Stimulated activated CD8-positive, alpha-beta memory T cell treated with anti-CD3 and anti-CD28 coated beads, Interleukin-4, amount 100 ng/mL, for 48 hours (primary cell): Measurements from ENCODE around the gene KDM5B.
A peak's percentile ranks its signal among the peaks of the same experiment; 100 is the strongest.

Experiments
- DNase-seq: peaks from one replicate; pipeline ENCODE4 v3.0.0-alpha.2; 2020

Gene KDM5B

DNA sequence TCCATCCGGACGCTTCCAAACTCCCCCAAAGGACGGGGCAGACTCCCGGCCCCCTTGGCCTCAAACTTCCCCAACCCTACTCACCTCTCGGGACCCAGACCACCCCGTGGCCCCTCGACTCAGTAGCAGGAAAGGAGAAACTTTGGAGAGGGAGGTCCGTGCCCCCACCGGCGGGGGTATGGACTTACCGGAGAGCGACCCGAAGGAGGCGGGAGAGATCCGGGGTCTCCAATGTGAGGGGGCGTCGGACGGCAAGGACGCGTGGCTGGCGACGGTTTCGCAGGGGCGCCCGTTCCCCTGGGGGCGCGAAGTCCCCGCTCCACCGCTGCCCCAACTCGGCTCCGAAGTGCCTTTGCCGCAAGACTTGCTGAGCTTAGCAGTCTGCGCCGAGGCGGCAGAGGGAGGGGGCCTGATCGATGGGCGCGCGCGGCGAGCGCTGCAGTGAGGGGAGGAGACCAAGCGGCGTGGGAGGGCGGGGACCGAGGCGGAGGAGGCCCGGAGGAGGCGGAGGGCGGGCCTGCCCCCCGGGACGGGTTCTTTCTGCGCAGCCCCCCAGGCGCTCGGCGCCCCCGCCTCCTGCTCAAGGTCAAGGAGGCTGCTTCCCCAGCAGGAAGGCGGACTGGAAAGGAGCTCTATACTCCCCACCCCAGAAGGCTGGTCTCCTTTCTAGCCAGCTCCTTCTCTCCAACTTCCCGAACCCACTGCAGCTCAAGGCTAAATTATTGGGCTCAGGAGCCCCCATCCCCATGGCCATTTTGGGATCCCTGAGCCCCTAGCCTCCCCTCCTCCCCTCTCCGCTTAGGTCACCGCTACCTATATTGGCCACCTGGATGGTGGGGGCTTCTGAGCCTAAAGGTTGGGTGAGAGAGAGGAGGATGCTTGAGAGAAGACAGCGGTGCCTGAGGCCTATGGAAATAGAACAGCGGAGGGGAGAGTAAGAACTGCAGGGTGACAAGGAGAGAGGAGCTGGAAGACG is 97.9 kb downstream of the KDM5B start, which contains the start of gene SYT2:
Gene SYT2, minus strand, starts transcription at position 385 of the 976 bp plus-strand sequence. CDS start 104,682 bp downstream, outside the sequence.
- DNase-seq = peak; percentile 37

DNA sequence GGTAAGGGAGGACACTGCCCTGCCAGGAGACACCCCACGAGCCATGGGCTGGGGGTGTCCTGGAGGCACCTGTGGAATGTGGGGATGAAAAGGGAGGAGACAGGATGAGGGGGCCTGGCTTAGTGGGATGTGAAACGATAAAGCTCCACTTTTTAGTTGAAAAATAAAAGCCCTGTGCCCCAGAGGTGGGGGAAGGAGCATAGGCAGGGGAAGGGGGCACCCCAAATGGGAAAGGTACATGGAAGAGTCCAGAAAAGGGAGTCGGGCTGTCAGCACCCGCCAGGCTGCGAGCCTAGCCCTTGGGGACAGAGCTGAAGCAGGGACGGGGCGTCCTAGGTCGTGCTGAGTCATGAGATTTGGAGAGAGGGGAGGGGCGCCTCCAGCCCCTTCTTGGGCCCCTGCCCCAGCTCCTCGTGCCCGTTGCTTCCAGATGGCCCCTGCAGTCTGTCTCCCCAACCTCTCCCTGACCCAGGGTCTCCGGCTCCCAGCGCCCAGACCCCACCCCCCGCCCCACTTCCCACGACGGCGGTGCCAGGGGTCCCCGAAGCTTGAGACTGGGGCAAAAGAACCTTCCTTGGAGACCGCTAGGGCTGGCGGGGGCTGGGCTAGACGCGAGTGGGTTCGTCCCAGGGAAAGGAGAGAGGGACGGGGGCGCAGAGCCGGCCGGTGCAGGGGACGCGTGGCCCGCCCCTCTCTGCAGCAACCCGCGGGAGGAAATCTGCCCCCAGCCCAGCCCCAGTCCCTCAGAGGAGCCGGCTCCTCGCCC is 98.8 kb downstream of the KDM5B start:
- no peak for DNase-seq

DNA sequence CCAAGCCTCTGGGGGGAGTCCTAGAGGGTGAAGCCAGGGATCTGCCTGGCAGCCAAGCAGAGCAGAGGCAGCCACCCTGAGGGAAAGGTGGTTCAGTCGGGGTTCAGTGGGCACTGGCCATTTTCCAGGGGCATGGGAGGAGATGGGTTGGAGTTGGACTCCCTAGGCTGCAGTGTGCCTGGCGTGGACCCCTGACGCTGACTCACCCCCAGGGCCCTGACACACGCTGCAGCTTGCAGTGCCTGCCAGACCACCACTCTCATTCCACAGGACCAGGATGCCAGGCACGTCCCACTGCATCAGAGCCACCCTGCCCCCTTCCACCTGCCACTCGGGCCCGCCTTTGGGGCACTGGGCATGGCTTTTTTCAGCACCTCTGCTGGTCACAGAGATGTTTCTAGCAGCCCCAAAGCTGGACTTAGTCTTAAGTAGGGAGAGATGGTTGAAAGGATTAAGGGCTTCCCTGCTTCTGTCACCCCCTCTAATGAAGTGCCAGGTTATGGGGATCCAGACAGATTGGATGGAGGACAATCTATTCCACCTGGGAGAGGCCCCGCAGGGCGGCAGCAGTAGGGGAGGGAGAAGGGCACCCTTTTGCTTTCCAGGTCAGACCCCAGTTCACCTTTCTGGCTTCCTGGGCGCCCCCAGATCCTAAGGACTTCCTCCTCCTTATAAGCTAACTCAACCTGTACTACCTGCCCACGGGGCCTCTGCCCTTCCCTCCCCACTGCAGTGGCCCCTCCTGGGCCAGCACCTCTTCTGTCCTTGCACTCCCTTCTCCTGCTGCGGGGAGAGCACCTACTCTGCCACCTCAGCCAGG is 99.6 kb downstream of the KDM5B start:
- no peak for DNase-seq

DNA sequence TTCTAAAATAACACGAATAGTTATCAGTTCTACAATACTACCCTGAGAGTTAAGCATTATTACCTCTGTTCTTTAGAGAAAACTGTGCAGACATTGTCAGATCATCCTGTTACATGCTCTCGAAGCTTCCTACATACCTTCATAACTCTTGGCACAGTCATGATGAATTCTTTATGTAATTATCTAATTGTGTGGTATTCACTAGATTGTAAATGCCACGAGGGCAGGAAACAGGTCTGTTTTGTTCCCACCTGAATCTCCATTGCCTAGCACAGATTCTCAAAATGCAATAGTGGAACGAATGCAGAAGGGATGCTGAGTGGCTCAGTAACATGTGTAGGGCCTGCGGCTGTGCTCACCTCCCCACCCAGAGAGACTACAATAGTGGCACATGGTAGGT is 101.4 kb downstream of the KDM5B start:
- no peak for DNase-seq

DNA sequence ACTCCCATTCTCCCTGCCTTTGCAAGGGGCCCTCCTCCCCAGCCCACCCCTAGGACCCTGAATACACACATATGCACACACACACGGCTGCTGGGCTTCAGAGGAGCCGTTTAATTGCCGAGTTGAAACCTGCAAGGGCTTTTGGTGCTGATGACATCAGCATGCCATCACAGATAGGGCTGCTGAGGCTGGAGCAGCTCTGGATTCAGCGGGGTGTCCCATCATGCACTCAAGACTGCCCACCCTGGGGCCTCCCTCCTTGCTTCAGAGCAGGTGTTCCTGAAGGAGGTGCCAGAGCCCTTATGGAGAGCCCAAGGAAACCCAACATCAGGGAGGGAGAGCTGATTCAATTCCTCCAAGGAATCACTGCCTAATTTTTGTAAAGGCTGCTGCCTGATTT is 103.6 kb downstream of the KDM5B start:
- DNase-seq = no peak

DNA sequence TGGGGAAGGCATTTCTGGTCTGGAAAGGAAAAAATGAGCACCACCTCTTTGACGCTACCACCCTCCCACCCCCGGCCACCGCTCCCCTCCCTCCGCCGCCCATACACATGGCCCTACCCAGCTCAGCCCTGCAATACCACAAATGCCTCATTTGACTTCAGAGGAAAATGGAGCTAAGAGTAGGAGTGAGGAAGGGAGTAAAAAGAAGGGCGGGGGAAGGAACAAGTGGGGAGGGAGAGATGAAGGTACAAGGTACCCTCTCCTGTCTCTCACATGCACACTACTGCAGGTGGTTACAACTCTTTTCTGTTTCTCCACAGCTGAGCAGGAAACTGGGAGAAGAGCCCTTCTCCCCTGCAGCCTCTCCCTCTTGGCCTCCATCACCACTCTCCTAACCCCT is 105.0 kb downstream of the KDM5B start:
- no peak for DNase-seq

DNA sequence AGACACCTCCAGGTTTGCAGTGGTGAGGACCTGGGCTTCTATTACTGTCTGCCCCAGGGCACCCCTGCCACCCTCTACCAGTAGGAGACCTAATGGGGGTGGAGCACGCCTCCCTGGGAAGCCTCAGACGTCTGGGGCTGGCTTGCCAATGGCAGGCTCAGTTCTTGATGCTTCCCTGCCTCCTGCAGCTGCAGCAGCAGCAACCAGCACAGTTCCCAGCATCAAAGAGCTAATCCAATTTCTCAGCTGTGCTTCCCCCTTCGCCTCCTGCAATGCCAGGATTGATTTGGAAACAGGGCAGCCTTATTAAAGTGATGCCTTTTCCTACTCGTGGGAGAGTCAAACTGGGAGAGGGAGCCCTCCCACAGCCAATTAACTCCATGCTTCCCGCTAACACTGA is 106.1 kb downstream of the KDM5B start:
- DNase-seq = no peak

DNA sequence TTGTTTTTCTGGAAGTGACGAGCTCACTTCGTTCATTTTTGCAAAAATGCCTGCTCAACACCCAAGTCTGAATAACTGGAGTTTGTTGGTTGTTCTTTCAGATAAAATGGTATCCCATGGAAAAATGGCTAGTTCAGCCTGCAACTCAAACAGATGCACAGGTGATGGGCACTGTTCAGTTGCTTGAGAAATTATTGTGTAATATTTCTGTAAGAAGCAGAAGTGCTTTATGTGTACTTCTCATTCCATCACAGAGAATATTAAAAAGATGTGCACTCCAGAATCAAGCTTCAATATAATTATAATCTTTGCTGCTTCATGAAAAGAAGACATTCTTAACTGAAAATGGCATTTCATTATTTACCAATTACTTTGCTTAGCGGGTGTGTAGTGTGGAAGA is 107.0 kb downstream of the KDM5B start:
- no peak for DNase-seq

DNA sequence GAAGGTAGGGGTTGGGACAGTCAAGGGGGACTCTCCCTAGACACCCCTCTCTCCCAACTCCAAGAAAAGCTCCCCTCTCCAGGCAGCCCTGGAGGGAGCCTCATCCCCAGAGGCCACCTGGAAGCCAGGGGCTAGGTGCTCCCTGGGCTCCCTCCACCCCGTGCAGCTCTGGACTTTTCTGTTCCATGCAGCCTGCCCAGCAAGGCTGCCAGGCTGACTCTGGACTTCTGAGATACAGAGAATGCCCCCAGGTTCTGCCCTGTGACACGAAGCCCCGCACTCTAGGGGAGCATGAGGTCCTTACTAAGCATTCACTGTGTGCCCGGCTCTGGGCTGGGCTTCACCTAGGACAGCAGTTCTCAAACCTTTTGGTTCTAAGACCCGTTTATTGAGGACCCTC is 108.2 kb downstream of the KDM5B start:
- no peak for DNase-seq

DNA sequence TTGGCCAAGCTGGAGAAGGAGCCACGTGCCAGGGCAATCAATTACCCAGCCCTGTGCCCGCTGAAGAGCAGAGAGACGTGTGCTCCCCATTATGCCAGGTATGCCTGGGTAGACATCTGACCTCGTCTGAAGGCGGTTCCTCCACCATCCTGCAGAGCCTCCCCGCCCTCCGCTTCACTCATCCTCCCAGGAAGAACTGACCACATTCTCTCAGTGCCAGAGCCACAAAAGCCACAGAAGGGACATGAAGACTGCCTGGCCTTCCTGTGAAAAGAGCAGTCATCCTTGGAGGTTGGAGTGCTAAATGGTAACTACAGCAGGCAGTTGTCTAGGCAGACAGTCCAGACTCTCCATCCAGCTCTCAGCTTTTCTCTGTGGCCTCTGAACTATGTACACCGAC is 109.9 kb downstream of the KDM5B start:
- DNase-seq = no peak

DNA sequence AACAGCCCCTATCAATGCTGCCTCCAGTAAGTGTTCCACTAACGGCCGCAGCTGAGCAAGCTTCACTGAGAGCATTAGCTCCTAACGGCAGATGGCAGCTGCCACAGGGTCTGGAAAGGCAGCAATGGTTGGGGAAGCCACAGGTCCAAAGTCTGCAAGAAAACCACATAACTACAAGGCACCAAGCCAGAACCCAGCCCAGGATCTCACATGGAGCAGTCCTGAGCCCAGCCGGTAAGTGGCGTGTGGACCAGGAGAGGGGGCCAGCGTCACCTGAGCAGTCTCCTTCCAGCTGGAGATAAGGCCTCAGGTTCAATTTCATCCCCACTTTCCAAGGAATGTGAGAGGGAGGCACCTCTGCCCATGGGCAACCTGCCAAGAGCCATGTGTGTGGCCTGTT is 111.2 kb downstream of the KDM5B start:
- no peak for DNase-seq

DNA sequence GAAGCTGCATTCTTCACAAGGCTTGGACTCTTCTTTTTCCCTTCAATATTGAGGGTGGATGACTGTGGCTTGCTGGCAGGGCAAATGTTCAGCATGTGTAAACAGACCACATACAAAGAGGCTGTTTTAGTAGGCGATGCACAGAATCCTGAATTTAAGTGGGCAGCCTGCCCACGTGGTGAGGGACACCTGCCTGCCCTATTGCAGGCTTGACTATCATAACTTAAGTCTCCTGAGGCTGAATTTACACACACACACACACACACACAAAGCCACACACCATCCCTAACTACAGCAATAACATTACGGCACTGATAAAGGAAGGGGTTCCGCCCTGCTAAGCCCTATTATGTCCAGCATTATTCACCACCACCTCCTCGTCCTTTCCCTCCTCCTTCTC is 113.9 kb downstream of the KDM5B start:
- no peak for DNase-seq

DNA sequence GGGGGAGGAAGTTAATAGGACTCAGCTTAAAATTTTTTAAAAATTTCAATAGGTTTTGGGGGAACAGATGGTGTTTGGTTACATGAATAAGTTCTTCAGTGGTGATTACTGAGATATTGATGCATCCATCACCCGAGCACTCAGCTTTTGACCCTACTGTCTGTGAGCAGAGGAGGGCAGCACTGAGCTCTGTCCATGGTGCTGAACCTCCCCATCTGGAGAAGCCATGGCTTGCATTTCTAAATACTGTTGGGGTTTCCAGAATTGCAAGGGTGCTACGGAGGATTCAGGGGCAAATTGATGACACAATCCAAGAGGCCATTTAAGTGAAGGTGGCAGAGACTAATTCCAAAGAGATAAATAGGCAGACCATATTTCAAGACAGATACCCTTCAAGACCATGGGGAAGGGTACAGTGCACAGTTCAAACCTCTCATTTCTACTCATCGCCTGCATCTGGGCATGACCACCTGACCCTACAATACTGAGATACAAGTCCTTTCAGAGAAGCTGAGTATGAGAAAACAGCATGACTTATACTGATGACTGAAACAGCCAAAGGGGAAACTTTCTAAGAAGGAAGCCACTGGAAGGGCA is 115.2 kb downstream of the KDM5B start:
- DNase-seq = peak; percentile 82

DNA sequence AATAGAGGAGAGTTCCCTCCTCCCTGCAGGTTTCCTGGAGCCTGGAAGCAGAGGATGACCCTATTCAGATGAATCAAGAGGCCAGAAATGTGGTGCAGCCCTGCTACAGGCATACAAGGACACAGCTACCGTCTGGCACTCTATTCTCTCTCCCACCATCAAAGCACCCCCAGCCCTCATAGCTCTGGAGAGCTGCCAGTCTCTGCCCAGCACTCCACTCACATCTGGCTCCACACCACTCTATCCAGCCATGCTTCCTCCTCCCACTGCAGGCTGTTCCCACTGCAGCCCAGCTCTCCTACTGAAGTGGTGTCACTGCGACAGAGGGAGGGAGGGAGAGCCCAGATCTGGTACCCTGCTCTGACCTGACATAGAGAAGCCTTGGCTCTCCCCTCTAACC is 116.4 kb downstream of the KDM5B start:
- DNase-seq = no peak

DNA sequence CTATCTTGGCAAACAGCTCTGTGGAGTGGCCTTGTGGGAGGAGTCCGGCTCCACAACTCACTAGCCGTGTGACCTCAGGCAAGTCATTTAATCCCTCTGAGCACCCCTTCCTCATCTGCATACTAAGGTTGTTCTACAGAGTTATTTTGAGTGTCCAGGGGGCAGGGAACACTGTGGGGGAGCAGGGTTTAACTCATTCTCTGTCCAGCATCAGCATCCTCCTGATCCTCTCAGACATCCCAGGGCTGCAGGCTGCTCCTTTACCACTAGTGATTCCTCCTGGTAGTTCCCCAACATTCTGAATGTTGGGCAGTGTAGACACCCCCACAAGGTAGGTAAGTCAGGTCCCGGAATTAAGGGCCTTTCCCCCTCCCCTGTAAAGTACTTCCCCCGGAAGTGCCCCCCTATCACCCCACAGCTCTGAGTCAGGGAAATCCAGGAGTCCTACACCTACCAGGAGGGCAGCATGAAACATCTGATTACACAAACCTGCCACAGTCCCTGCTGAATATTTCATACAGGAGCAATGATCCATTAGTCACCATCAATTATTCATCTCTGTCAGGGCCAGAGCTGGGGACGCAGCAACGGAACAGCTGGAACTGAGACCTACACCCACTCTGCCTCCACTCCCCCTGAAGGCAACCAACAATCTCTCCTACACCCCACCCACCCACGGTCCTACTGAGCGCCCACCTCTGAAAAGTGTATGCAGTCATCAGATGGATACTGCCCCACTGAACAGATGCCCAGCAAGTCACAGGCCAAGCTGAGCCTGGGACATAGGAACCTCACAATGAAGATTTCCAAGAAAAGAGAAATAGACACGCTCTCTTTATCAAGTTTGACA is 118.5 kb downstream of the KDM5B start:
- DNase-seq = no peak

DNA sequence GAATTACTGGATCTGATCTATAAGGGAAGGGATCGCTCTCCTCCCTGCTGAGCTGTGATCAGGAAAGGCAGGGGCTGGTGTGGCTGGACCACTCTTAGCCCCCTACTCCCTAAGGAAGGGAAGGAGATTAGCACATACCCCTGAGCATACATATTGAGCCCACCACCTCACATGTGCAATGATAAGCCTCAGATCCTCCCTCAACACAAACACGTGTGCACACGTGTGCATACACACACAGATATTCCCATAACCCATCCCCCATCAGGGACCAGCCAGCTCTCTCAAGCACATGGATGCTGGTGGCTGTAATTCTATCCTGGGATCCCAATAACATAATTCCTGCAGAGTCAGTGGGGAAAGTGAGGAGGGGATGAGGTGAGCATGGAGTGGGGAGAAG is 119.1 kb downstream of the KDM5B start:
- no peak for DNase-seq

DNA sequence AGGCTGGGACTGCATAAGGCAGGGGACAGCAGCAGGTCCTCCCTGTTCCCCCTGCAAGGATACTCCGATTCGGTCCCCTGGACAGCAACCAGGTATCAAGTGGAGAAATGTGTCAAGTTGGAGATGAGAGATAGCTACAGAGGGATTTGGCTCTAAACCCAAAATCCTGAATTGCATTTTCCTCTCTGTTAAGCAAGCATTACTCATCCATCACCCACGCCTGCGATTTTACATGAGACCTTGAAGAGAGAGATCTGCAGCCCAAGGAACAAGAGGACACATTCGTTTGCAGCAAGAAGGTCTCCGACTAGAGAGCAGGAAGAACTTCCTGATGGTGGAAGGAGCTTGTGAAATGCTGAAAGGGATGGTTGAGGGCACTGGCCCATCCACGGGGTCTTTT is 119.8 kb downstream of the KDM5B start:
- no peak for DNase-seq

DNA sequence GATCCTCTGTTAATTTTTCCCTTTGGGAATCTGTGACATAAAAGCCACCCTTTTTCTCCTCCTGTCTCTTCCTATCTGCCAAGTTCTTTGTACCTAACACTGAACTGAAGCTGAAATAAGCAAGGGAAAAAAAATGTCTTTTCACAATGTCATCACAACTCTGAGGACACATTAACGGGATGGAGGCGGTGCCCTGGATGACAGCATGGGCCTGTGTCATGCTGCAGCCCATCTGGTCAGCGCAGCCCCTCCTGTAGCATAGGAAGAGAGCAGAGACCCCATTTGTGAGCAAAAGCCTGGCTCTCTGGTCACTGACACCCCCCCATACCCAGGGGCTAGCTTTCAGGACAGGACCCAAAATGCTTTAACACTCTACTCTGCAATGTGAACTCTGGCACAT is 120.4 kb downstream of the KDM5B start:
- no peak for DNase-seq

DNA sequence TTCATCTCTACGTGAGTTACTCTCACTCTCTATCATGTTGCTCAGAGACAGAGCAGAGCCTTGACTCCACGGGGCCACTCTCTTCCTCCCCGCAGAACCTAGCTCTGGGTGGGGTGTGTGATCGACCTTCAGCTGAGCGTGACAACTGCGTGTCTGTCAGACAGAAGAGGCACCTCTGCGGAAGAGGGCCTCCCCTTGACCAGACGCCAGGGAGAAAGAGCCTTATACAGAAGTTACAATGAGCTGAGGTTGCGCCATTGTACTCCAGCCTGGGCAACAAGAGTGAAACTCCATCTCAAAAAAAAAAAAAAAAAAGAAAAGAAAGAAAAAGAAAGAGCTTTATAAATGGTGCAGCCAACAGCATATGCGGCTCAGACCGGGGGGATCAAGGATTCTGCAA is 120.9 kb downstream of the KDM5B start:
- no peak for DNase-seq

DNA sequence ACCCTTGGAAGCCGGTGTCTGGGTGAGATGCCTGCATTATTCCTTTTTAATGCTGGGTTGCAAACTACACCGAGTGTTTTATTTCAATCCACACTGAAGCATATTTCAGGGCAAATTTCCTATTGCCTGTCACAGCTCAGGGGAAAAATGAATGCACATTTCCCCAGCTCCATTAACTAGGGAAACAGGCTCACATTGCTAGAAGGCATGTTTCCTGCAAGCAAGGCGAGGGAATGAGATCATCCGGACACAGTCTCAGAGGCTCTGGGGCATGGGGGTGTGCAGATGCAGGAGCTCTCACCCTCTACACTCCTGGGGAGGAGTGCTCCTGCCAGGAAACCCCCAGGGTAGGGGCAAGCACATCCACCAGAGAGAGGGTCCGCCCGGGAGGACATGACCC is 122.6 kb downstream of the KDM5B start:
- no peak for DNase-seq

DNA sequence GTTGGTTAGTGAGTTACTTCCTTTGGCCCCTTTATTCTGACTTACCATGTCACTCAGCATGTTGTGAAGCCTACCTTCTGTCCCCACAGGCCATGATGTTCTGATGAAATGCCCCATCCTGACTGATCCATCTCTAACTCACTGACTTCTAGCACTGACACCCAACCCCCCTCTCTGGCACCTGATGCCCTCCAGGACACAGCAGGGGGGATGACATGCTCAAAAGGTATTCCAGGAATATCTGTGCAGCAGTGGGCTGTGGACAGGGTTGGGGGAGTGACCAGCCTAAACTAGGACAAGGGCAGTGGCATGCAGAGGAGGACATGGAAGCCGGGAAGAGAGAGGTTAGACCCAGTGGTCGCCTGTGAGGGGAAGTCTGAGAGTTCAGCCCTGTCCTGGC is 123.5 kb downstream of the KDM5B start:
- no peak for DNase-seq

DNA sequence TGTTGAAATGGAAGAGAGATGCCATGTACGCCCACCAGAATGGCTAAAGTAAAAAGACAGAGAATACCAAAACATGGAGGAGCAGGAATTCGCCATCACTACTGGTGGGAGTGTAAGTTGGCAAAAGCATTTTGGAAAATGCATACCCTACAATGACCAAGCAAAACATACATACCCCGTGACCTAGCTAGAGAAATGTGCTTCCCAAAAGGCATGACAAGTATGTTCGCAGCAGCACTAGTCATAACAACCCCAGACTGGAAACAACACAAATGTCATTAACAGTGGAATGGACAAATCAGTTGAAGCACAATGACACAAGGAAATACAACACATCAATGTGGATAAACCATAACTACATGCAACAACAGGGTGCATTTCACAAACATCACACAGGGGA is 125.2 kb downstream of the KDM5B start:
- no peak for DNase-seq
